ENCODE results near the gene PPP1R18. TPM values are rescaled to one million over a fixed set of nuclear protein-coding genes. Genes with fewer than 3 reads are reported as not detected.
"Not testable (repeated sequence)": the region's sequence is repeated elsewhere in the genome, so short reads cannot be mapped to it uniquely, and the experiment has no call there.

PPP1R18 gene
- total RNA-seq, 1 donor from 2014 or later = 129 TPM

DNA sequence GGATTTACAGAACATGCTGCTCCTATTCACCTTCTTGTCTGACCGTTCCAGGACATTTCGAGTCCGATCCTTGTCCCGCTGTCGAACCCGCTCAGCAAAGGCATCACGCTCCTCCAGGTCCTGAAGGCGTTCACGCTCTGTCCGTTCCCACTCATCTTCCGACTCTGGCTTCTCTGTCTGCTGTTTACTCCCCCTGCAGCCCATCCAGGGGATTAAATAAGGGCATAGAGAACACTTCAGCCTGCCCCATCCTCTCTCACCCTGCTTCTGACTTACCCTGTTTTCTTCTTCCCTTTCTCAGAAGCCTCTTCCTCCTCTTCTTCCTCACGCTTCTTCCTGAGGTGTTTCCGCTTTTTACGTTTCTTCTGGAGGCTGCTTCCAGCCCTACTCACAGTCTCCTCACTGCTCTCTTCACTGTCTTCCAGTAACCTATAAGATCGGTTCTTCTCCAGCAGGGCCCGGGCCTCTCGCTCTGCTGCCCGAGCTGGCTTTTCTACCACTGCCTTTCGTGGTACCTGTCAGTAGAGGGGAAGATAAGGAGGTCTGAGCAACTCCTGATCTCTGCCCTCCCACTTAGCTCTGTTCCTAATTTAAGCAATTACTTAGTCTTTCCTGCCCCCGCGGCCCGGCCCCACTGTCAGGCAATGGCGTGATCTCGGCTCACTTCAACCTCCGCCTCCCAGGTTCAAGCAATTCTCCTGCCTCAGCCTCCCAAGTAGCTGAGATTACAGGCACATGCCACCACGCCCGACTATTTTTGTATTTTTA, 15.5 kb downstream of the PPP1R18 start:
- no peak for DNase-seq (ENCODE audit: low read depth)
- Histone ChIP-seq H3K36me3 (ENCODE audit: control insufficient read depth, insufficient read depth, low read length) (peaks cover 2% of the 10 kb centered on the region), H3K4me3 (ENCODE audit: low read depth, low read length) (no peak overlapping the region), H3K27me3 (ENCODE audit: control insufficient read depth, insufficient read depth, low read length) (no peaks in the 10 kb centered on the region)
- TF ChIP-seq, protein P1, sequence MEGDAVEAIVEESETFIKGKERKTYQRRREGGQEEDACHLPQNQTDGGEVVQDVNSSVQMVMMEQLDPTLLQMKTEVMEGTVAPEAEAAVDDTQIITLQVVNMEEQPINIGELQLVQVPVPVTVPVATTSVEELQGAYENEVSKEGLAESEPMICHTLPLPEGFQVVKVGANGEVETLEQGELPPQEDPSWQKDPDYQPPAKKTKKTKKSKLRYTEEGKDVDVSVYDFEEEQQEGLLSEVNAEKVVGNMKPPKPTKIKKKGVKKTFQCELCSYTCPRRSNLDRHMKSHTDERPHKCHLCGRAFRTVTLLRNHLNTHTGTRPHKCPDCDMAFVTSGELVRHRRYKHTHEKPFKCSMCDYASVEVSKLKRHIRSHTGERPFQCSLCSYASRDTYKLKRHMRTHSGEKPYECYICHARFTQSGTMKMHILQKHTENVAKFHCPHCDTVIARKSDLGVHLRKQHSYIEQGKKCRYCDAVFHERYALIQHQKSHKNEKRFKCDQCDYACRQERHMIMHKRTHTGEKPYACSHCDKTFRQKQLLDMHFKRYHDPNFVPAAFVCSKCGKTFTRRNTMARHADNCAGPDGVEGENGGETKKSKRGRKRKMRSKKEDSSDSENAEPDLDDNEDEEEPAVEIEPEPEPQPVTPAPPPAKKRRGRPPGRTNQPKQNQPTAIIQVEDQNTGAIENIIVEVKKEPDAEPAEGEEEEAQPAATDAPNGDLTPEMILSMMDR (IDR thresholded peaks at IDR 0.05; ENCODE audit: insufficient read depth, low read length, poor library complexity, severe bottlenecking) = peak; percentile 34

DNA sequence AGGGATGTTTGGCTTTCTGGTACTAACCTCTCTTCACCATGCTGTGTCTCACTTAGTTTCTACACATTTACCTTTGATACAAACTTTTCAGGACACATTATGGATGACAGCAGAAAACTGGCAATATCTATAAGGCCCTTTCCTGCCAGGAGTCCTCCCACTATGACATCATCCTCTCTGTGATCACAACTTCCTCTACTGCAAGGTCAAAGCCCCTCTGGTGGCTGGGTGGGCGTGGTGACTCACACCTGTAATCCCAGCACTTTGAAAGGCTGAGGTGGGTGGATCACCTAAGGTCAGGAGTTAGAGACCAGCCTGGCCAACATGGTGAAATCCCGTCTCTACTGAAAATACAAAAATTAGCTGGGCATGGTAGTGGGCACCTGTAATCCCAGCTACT, 20.1 kb downstream of the PPP1R18 start:
- not testable (repeated sequence) for H3K36me3 ChIP-seq (ENCODE audit: control insufficient read depth, insufficient read depth, low read length); DNase-seq (ENCODE audit: low read depth); H3K4me3 ChIP-seq (ENCODE audit: low read depth, low read length); H3K27me3 ChIP-seq (ENCODE audit: control insufficient read depth, insufficient read depth, low read length)

DNA sequence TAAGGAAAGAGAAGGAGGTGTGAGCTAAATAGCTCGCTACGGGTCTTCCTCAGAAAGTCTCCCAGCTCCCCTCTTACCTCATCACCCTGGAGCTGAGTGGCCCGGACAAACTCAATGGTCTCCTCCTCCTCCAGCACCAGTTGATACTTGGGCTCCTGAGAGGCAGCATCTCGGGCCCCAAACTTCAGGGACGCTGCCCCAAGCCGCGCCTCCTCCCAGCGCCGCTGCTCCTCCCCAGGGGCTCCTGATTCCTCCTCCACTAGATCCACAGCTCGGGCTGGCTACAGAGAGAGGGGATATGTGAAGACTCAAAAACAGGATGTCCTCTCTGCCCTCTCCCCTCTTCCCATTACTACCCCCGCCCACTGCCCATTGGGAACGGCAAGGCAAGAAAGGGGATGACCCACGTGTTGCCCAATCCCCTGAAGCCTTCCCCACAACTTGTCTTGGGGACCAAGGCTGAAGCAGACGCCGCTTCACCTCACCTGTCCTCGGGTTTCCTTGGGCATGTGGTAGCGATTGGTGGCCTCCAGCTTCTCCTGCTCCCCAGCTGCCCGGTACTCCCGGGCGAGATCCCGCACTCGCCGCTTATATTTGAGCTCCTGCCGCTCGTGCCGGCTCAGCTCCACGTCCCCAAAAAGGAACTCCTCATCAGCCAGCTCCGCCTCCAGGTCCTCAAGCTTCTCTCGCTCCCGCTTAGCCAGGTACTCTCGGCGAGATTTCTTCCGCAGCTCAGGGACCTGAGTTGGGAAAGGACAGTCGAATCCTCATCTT, 21.3 kb downstream of the PPP1R18 start:
- Histone ChIP-seq H3K27me3 (ENCODE audit: control insufficient read depth, insufficient read depth, low read length) (no peaks in the 10 kb centered on the region), H3K36me3 (ENCODE audit: control insufficient read depth, insufficient read depth, low read length) (peaks cover 6% of the 10 kb centered on the region), H3K4me3 (ENCODE audit: low read depth, low read length) (no peak overlapping the region)
- no peak for DNase-seq (ENCODE audit: low read depth)
- TF ChIP-seq, protein P1 (IDR thresholded peaks at IDR 0.05; ENCODE audit: insufficient read depth, low read length, poor library complexity, severe bottlenecking) = no peak

DNA sequence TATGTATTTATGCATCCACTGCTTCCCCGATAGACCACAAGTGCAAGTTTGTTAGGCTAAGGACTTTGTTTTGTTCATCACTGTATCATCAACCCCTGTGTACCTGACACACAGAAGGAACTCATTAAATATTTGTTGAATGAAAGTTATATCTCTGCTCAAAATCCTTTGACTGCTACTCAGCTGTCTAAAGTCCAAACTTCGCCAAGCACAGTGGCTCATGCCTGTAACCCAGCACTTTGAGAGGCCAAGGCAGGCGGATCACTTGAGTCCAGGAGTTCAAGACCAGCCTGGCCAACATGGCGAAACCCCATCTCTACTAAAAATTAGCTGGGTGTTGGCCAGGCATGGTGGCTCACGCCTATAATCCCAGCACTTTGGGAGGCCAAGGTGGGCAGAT, 28.5 kb downstream of the PPP1R18 start:
- not testable (repeated sequence) for DNase-seq (ENCODE audit: low read depth); H3K36me3 ChIP-seq (ENCODE audit: control insufficient read depth, insufficient read depth, low read length); H3K4me3 ChIP-seq (ENCODE audit: low read depth, low read length); H3K27me3 ChIP-seq (ENCODE audit: control insufficient read depth, insufficient read depth, low read length)

DNA sequence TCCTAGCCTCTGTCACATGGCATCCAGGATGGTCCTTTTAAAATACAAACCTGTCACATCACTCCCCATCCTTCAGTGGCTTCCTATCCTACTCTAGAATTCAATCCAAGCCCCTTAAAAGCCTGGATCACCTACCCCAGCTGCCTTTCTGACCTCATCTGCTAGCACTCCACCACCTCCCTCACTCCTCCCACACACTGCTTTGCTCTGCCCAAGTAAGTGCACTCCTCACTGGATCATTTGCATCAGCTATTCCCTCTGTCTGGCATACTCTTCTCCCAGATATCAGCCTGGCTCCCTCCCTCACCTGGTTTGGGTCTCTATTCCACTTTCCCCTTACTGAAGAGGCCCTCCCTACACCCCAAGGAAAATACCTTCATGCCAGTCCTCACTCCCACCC, 29.0 kb downstream of the PPP1R18 start:
- TF ChIP-seq, protein P1 (IDR thresholded peaks at IDR 0.05; ENCODE audit: insufficient read depth, low read length, poor library complexity, severe bottlenecking) = no peak
- H3K36me3 ChIP-seq (ENCODE audit: control insufficient read depth, insufficient read depth, low read length) = peaks cover 2% of the 10 kb centered on the region

DNA sequence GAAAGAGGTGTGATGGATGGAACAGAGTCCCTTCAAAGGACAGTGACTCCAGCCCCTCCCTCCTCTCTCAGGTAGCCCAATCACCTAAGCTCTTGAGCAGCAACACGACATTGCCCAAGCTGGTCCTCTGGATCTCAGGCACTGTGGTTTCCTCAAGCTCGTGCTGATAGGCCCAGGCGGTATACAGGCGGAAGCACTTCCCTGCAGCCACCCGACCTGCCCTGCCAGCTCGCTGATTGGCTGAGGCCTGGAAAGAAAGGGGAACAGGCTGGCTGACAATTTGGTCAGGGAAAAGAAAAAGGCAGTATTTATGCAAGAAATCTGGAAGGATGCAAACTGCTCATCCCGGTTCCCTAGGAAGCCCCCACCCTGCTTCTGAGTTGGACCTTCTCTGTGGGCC, 29.9 kb downstream of the PPP1R18 start:
- peaks cover 2% of the 10 kb centered on the region for H3K36me3 ChIP-seq (ENCODE audit: control insufficient read depth, insufficient read depth, low read length)
- TF ChIP-seq, protein P1 (IDR thresholded peaks at IDR 0.05; ENCODE audit: insufficient read depth, low read length, poor library complexity, severe bottlenecking) = no peak
- no peak overlapping the region for H3K4me3 ChIP-seq (ENCODE audit: low read depth, low read length)
- H3K27me3 ChIP-seq (ENCODE audit: control insufficient read depth, insufficient read depth, low read length) = no peaks in the 10 kb centered on the region
- DNase-seq (ENCODE audit: low read depth) = no peak

More for the DNA sequence above, 29.0 kb downstream of the PPP1R18 start:
- Histone ChIP-seq H3K27me3 (ENCODE audit: control insufficient read depth, insufficient read depth, low read length) (no peaks in the 10 kb centered on the region), H3K4me3 (ENCODE audit: low read depth, low read length) (no peak overlapping the region)
- DNase-seq (ENCODE audit: low read depth) = no peak

All from kidney epithelial cell (primary cell).